H1 (cell line): Measurements from ENCODE around the gene UTP14C. TPM values are rescaled to one million over a fixed set of nuclear protein-coding genes. Genes with fewer than 3 reads are reported as not detected.

Source experiments
- BACH1 ChIP-seq: IDR thresholded peaks from 2 replicates; pipeline ENCODE4 v1.6.1; 2012; ENCODE audit warnings: low read length, improper control_type of control experiment
- BCL11A ChIP-seq, 2 experiments: IDR thresholded peaks; one replicate each; pipeline ENCODE4 v1.6.1; 2011; ENCODE audit warnings: low read depth in 2 of 2, low read length in 2 of 2, mild to moderate bottlenecking in 2 of 2
- SIRT6 ChIP-seq: IDR thresholded peaks from one replicate; pipeline ENCODE4 v1.7.1; 2012; ENCODE audit warnings: low read length, inconsistent platforms
- SIX5 ChIP-seq: IDR thresholded peaks from 2 replicates; pipeline ENCODE4 v1.6.1; 2011; ENCODE audit warnings: mild to moderate bottlenecking, low read depth, low read length
- TAF1 ChIP-seq: IDR thresholded peaks from 2 replicates; pipeline ENCODE4 v1.6.1; 2011; ENCODE audit warnings: mild to moderate bottlenecking, low read depth, low read length
- polyA plus RNA-seq, 7 experiments: library from polyadenylated mRNA; depleted of rRNA in 3 of 7; stranded (reverse) in 5 of 7; unstranded in 2 of 7; fragments of >200 nt in 5 of 7; fragments of 200-250 nt in 2 of 7; gene quantifications; 1 replicate in 5 of 7; 2 replicates in 1 of 7; 4 replicates in 1 of 7; pipeline versions ENCODE4 v1.2.1 to v1.2.3, GENCODE V29; 2011 to 2013; ENCODE audit warnings: missing spikeins in 2 of 7, mixed read lengths in 2 of 7
- total RNA-seq: library from RNA; stranded (reverse); fragmentation: NEBNext Ultra II Directional; extraction: Animal tissue kit (Norgen Biotek cat#: 25700); gene quantifications from 2 replicates; pipeline ENCODE4 v1.2.1, GENCODE V29; 2021
- TF ChIP-seq, protein P1 (sequence below): fragments of 300-600 bp; sonication (generic); IDR thresholded peaks from 2 replicates; pipeline ENCODE4 v1.7.1; 2012; ENCODE audit warnings: low read length, moderate library complexity, mild to moderate bottlenecking, inconsistent platforms; ENCODE audit not compliant: insufficient replicate concordance

The UTP14C gene
- total and polyA plus RNA-seq, 2 of the 8 experiments (the other 6 are each of a cell fraction or from before 2014, with no cell fraction given): 6.8 to 22.7 TPM

DNA sequence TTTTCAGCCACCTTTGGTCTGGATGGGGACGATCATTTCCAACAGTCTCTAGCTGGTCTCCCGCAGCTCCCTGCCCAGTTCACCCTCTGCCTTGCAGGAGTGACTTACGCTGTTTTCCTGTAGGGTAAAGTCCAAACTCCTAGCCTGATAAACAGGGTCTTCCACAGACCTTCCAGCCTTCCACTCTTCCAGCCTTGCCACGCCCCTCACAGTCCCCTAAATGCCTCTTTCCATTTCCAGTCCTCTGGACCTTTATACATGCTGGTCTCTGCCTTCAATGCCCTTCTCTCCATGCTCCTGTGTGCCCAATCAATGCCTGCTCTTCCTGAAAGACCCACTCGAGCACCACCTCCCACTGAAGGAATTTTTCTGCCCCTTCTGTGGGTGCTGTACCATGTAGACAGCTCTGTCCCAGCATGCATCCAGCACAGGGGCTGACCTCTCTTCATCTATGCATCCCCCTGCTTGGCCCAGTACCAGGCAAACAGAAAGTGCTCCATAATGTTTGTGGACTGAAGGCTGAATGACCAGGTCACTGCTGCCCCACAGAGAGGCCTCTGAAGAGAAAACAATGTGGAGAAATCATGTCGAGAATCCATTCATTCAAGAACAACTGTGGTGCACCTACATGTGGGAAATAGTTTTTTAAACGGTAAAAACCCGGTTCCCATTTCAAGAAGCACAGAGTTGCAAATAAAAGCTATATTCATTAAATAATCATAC is 17.8 kb upstream of the UTP14C start (continued):
- TF ChIP-seq, protein P1, sequence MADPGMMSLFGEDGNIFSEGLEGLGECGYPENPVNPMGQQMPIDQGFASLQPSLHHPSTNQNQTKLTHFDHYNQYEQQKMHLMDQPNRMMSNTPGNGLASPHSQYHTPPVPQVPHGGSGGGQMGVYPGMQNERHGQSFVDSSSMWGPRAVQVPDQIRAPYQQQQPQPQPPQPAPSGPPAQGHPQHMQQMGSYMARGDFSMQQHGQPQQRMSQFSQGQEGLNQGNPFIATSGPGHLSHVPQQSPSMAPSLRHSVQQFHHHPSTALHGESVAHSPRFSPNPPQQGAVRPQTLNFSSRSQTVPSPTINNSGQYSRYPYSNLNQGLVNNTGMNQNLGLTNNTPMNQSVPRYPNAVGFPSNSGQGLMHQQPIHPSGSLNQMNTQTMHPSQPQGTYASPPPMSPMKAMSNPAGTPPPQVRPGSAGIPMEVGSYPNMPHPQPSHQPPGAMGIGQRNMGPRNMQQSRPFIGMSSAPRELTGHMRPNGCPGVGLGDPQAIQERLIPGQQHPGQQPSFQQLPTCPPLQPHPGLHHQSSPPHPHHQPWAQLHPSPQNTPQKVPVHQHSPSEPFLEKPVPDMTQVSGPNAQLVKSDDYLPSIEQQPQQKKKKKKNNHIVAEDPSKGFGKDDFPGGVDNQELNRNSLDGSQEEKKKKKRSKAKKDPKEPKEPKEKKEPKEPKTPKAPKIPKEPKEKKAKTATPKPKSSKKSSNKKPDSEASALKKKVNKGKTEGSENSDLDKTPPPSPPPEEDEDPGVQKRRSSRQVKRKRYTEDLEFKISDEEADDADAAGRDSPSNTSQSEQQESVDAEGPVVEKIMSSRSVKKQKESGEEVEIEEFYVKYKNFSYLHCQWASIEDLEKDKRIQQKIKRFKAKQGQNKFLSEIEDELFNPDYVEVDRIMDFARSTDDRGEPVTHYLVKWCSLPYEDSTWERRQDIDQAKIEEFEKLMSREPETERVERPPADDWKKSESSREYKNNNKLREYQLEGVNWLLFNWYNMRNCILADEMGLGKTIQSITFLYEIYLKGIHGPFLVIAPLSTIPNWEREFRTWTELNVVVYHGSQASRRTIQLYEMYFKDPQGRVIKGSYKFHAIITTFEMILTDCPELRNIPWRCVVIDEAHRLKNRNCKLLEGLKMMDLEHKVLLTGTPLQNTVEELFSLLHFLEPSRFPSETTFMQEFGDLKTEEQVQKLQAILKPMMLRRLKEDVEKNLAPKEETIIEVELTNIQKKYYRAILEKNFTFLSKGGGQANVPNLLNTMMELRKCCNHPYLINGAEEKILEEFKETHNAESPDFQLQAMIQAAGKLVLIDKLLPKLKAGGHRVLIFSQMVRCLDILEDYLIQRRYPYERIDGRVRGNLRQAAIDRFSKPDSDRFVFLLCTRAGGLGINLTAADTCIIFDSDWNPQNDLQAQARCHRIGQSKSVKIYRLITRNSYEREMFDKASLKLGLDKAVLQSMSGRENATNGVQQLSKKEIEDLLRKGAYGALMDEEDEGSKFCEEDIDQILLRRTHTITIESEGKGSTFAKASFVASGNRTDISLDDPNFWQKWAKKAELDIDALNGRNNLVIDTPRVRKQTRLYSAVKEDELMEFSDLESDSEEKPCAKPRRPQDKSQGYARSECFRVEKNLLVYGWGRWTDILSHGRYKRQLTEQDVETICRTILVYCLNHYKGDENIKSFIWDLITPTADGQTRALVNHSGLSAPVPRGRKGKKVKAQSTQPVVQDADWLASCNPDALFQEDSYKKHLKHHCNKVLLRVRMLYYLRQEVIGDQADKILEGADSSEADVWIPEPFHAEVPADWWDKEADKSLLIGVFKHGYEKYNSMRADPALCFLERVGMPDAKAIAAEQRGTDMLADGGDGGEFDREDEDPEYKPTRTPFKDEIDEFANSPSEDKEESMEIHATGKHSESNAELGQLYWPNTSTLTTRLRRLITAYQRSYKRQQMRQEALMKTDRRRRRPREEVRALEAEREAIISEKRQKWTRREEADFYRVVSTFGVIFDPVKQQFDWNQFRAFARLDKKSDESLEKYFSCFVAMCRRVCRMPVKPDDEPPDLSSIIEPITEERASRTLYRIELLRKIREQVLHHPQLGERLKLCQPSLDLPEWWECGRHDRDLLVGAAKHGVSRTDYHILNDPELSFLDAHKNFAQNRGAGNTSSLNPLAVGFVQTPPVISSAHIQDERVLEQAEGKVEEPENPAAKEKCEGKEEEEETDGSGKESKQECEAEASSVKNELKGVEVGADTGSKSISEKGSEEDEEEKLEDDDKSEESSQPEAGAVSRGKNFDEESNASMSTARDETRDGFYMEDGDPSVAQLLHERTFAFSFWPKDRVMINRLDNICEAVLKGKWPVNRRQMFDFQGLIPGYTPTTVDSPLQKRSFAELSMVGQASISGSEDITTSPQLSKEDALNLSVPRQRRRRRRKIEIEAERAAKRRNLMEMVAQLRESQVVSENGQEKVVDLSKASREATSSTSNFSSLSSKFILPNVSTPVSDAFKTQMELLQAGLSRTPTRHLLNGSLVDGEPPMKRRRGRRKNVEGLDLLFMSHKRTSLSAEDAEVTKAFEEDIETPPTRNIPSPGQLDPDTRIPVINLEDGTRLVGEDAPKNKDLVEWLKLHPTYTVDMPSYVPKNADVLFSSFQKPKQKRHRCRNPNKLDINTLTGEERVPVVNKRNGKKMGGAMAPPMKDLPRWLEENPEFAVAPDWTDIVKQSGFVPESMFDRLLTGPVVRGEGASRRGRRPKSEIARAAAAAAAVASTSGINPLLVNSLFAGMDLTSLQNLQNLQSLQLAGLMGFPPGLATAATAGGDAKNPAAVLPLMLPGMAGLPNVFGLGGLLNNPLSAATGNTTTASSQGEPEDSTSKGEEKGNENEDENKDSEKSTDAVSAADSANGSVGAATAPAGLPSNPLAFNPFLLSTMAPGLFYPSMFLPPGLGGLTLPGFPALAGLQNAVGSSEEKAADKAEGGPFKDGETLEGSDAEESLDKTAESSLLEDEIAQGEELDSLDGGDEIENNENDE: no peak
- TF ChIP-seq SIX5: no peak
- no peak for TF ChIP-seq BACH1
- TF ChIP-seq SIRT6: no peak
- no peak for TF ChIP-seq BCL11A (IDR thresholded peaks at IDR 0.05; ENCODE audit: low read depth in 2 of 2, low read length in 2 of 2)
- no peak for TF ChIP-seq TAF1
- TF ChIP-seq, all 59 proteins: peak for 0
